ENCODE results near the gene ITGAL. TPM values are rescaled to one million over a fixed set of nuclear protein-coding genes. Genes with fewer than 3 reads are reported as not detected.

The ITGAL gene
- total RNA-seq, 1 donor = 0.36 TPM

DNA sequence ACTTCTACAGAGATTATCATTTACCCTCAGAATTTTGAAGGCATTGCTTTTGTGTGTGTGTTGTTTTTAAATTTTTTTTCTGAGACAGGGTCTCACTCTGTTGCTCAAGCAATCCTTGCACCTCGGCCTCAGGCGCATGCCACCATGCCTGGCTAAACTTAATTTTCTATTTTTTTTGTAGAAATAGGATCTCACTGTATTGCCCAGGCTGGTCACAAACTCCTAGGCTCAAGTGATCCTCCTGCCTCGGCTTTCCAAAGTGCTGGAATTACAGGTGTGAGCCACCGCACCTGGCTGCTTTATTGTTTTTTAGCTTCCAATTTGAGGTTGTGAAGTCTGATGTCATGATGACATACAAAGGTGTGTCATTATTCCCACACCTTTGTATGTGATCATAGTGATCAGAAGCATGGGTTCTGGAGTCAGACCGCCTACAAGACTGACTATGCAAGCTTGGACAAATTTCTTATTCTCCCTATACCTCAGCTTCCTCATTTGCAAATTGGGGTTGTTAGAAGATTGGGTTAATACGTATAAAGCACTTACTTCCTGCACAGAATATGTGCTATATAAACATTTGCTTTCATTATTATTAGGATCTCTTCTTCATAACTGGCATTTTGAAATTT lies 32.7 kb upstream of the ITGAL start:
- Histone ChIP-seq H3K9me3 (ENCODE audit: low read depth, low read length) (no peaks in the 10 kb centered on the region), H3K4me2 (ENCODE audit: insufficient read depth, low read length) (no peak overlapping the region)
- TF ChIP-seq, protein P1, sequence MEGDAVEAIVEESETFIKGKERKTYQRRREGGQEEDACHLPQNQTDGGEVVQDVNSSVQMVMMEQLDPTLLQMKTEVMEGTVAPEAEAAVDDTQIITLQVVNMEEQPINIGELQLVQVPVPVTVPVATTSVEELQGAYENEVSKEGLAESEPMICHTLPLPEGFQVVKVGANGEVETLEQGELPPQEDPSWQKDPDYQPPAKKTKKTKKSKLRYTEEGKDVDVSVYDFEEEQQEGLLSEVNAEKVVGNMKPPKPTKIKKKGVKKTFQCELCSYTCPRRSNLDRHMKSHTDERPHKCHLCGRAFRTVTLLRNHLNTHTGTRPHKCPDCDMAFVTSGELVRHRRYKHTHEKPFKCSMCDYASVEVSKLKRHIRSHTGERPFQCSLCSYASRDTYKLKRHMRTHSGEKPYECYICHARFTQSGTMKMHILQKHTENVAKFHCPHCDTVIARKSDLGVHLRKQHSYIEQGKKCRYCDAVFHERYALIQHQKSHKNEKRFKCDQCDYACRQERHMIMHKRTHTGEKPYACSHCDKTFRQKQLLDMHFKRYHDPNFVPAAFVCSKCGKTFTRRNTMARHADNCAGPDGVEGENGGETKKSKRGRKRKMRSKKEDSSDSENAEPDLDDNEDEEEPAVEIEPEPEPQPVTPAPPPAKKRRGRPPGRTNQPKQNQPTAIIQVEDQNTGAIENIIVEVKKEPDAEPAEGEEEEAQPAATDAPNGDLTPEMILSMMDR (IDR thresholded peaks at IDR 0.05; ENCODE audit: extremely low read depth, low read depth, low read length) = no peak

DNA sequence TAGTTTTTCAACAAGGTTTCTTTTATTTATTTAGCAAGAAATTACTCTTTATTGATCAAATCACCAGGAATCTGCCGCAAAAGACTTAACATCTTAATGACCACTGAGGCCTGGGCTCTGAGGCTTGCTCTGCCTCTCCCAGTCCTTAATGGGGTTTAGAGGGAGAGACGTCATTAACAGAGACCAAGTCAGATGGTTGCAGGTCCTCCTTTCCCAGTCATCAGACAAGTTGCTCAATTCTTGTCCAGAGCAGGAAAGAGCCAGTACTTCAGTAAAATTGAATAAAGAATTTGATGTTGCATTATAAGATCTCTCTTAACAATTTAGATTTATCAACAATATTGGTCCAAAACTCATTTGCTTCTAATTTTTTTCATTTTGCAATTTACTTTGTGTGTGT lies 28.9 kb upstream of the ITGAL start:
- Histone ChIP-seq H3K27ac (ENCODE audit: low read depth, low read length) (no peak overlapping the region), H3K36me3 (ENCODE audit: insufficient read depth, low read length) (peaks cover 12% of the 10 kb centered on the region), H4K20me1 (ENCODE audit: insufficient read depth, low read length) (peaks cover 10% of the 10 kb centered on the region), H3K4me1 (ENCODE audit: insufficient read depth, low read length) (peaks cover 14% of the 10 kb centered on the region), H3K27me3 (ENCODE audit: insufficient read depth, low read length) (no peaks in the 10 kb centered on the region), H3K79me2 (ENCODE audit: insufficient read depth, low read length) (peaks cover 16% of the 10 kb centered on the region), H3K4me3 (ENCODE audit: insufficient read depth, low read length) (no peak overlapping the region), H3K9me3 (ENCODE audit: low read depth, low read length) (no peaks in the 10 kb centered on the region), H3K4me2 (ENCODE audit: insufficient read depth, low read length) (no peak overlapping the region), H2AFZ (ENCODE audit: low read length) (no peak overlapping the region)
- TF ChIP-seq, protein P1 (IDR thresholded peaks at IDR 0.05; ENCODE audit: extremely low read depth, low read depth, low read length) = no peak
- no peak for DNase-seq (ENCODE audit: insufficient read length, low spot score, missing footprints)

More for the DNA sequence above, 32.7 kb upstream of the ITGAL start:
- no peak overlapping the region for H2AFZ ChIP-seq (ENCODE audit: low read length)
- H3K4me1 ChIP-seq (ENCODE audit: insufficient read depth, low read length) = peaks cover 6% of the 10 kb centered on the region
- H3K27me3 ChIP-seq (ENCODE audit: insufficient read depth, low read length) = no peaks in the 10 kb centered on the region
- peaks cover 12% of the 10 kb centered on the region for H3K36me3 ChIP-seq (ENCODE audit: insufficient read depth, low read length)
- no peak overlapping the region for H3K27ac ChIP-seq (ENCODE audit: low read depth, low read length)
- peaks cover 8% of the 10 kb centered on the region for H4K20me1 ChIP-seq (ENCODE audit: insufficient read depth, low read length)
- H3K79me2 ChIP-seq (ENCODE audit: insufficient read depth, low read length) = peaks cover 9% of the 10 kb centered on the region
- DNase-seq (ENCODE audit: insufficient read length, low spot score, missing footprints) = no peak
- H3K4me3 ChIP-seq (ENCODE audit: insufficient read depth, low read length) = no peak overlapping the region

DNA sequence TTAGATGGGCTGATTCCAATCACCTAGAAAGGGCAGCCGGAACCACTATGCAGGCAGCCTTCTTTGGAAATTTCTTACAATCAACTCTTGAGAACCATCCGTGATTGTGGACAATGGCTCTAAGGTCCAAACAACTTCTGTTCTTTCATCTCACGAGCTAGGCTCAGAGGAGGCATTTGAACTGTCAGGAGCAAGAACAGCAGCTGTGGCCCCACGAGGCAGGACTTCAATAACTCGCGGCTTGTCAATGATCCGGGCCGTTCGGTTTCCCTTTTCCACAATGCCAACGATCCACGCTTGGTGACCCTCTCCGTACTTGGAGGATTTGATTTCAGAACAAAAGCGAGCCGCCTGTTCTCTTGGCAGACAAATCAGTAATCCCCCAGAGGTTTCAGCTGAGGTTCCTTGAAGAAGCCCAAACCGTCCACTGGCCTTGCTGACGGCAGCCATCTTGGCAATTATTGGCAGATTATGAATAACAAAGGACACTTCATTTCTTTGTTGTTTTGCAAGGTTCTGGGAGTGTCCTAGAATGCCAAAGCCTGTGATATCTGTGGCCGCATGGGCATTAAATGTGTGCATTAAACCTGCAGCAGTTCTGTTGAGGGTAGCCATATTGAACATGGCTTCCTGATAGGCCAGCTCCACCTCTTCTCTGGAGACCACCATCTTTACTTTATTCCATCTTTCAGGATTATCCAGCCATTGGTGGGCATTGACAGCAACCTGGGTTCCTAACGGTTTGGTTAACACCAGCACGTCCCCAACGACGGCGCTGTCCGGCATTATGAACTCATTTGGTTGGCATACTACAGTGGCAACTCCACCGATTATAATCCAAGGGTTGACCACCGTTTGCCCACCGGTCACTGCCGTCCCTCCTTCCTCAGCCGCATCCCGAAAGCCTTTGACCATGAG lies 28.1 kb upstream of the ITGAL start:
- peak overlapping the region; percentile 94 for H3K27ac ChIP-seq (ENCODE audit: low read depth, low read length)
- peaks cover 16% of the 10 kb centered on the region for H3K79me2 ChIP-seq (ENCODE audit: insufficient read depth, low read length)
- H3K4me1 ChIP-seq (ENCODE audit: insufficient read depth, low read length) = peaks cover 14% of the 10 kb centered on the region
- no peaks in the 10 kb centered on the region for H3K9me3 ChIP-seq (ENCODE audit: low read depth, low read length)
- TF ChIP-seq, protein P1 (IDR thresholded peaks at IDR 0.05; ENCODE audit: extremely low read depth, low read depth, low read length) = no peak
- H3K4me3 ChIP-seq (ENCODE audit: insufficient read depth, low read length) = peak overlapping the region; percentile 92
- H3K27me3 ChIP-seq (ENCODE audit: insufficient read depth, low read length) = no peaks in the 10 kb centered on the region
- peaks cover 12% of the 10 kb centered on the region for H3K36me3 ChIP-seq (ENCODE audit: insufficient read depth, low read length)
- peaks cover 10% of the 10 kb centered on the region for H4K20me1 ChIP-seq (ENCODE audit: insufficient read depth, low read length)
- peak overlapping the region; percentile 87 for H3K4me2 ChIP-seq (ENCODE audit: insufficient read depth, low read length)
- no peak for DNase-seq (ENCODE audit: insufficient read length, low spot score, missing footprints)
- peak overlapping the region; percentile 93 for H2AFZ ChIP-seq (ENCODE audit: low read length)

DNA sequence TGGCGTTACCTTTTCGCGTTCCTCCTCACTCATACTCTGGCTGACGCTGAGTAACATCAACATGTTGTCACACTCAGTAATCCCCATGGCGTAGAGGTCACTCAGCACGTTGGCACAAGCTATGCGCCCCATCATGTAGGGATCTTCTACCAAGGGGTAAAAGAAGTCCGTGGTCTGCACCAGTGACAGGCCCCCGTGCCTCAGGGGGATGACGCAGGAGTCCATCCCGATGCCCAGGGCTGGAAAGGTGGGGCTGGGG lies 27.5 kb upstream of the ITGAL start:
- Histone ChIP-seq H3K4me3 (ENCODE audit: insufficient read depth, low read length) (peak overlapping the region; percentile 92), H3K4me2 (ENCODE audit: insufficient read depth, low read length) (peak overlapping the region; percentile 87), H3K79me2 (ENCODE audit: insufficient read depth, low read length) (peaks cover 16% of the 10 kb centered on the region), H3K36me3 (ENCODE audit: insufficient read depth, low read length) (peaks cover 12% of the 10 kb centered on the region), H4K20me1 (ENCODE audit: insufficient read depth, low read length) (peaks cover 10% of the 10 kb centered on the region), H3K9me3 (ENCODE audit: low read depth, low read length) (no peaks in the 10 kb centered on the region), H3K27me3 (ENCODE audit: insufficient read depth, low read length) (no peaks in the 10 kb centered on the region), H3K4me1 (ENCODE audit: insufficient read depth, low read length) (peaks cover 14% of the 10 kb centered on the region), H3K27ac (ENCODE audit: low read depth, low read length) (peak overlapping the region; percentile 94), H2AFZ (ENCODE audit: low read length) (peak overlapping the region; percentile 93)
- no peak for DNase-seq (ENCODE audit: insufficient read length, low spot score, missing footprints)
- TF ChIP-seq, protein P1 (IDR thresholded peaks at IDR 0.05; ENCODE audit: extremely low read depth, low read depth, low read length) = no peak
